Kidney tubule cell (primary cell): Measurements from ENCODE around the gene PDE8A.
"Not testable (repeated sequence)": the region's sequence is repeated elsewhere in the genome, so short reads cannot be mapped to it uniquely, and the experiment has no call there.

Experiments
- DNase-seq: peaks from one replicate; pipeline ENCODE4 v3.0.0-alpha.2; 2018; ENCODE audit warnings: low spot score

The PDE8A gene

GRCh38 chr15:85133709-85134108 is 152.1 kb downstream of the PDE8A start:
- no peak for DNase-seq

- no peak for DNase-seq
These were observed 156.0 kb downstream of the PDE8A start for GRCh38 chr15:85137489-85138168.

GRCh38 chr15:85139391-85139790 is 157.7 kb downstream of the PDE8A start:
- no peak for DNase-seq

GRCh38 chr15:85141726-85142125 is 160.1 kb downstream of the PDE8A start:
- DNase-seq: peak; percentile 2

- peak; percentile 86 for DNase-seq
These were observed 160.7 kb downstream of the PDE8A start for GRCh38 chr15:85142312-85142711.

DNA sequence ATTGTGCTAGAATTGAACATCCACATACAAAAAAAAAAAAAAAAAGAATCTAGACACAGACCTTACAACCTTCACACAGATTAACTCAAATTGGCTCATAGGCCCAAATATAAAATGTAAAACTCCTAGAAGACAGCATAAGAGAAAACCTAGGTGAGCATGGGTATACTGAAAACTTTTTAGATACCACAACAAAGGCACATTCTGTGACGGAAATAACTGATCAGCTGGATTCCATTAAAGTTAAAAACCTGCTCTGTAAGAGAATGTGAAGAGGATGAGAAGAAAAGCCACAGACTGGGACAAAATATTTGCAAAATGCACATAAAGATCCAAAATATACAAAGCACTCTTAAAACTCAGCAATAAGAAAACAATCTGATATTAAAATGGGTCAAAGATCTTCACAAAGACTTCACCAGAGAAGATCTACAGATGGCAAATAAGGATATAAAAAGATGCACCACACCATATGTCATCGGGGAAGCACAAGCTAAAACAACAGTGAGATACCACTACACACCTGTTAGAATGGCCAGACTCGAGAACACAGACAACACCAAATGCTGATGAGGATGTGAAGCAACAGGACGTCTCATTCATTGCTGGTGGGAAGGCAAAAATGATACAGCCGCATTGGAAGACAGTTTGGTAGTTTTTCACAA is 167.9 kb downstream of the PDE8A start:
- no peak for DNase-seq

GRCh38 chr15:85150130-85150480 is 168.4 kb downstream of the PDE8A start:
- DNase-seq: no peak

DNA sequence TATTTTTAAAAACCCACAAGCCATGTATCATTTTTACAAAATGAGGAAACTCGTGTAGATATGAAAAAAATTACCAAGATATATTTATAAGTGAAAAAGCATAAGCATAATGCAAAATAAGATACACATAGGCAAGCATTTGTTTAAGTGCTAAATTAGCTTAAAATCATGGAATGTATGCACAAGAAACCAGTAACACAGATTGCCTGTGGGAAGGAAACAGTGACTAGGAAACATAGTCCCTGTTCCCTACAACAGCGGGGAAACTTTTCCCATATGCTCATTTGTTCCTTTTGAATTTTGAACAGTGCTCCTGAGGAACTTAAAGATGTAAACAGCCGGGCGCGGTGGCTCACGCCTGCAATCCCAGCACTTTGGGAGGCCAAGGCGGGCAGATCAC is 169.5 kb downstream of the PDE8A start:
- DNase-seq: no peak

- peak; percentile 24 for DNase-seq
These were observed 170.2 kb downstream of the PDE8A start for GRCh38 chr15:85151861-85152260.

DNA sequence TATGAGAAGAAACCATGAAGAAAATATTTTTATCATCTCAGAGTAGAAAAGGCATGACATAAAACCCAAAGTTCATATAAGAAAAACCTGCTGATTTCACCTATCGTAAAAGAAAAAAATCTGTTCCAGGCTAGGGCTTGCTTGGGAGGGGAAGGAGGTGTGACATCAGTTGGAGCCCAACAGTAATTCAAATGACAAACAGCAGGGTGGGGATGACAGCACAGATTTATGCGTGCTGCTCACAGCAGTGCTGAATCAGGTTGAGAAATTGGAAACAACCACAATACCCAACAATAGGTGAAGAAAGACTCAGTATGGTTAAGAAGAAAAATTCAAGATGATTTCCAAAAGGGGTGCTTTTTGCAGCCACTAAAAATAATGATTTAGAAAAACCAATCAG is 172.4 kb downstream of the PDE8A start:
- DNase-seq: no peak

GRCh38 chr15:85155360-85155759 is 173.7 kb downstream of the PDE8A start:
- no peak for DNase-seq

DNA sequence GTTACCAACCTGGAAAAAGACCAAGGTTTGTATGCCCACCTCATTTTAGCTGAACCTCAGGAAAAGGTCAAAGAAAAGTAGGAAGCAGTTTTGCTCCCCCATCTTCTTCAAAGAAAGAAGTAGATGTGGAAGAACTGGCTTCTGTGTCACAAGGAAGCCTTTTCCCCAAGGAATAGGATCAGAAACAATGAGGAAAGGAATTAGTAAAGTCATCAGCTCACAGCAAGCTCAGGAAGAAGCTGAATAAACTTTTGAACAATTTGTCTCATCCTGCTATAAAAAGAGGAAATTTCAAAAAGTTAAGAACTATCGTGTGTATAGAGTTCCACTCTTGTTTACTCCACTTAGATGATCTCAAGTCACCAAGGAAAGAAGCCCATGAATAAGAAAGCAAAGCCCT is 174.2 kb downstream of the PDE8A start:
- no peak for DNase-seq

- no peak for DNase-seq
These were observed 175.7 kb downstream of the PDE8A start for GRCh38 chr15:85157344-85157743.

- no peak for DNase-seq
These were observed 180.6 kb downstream of the PDE8A start for GRCh38 chr15:85162237-85162636.

- peak; percentile 9 for DNase-seq
These were observed 183.3 kb downstream of the PDE8A start for GRCh38 chr15:85164841-85165466.

GRCh38 chr15:85167568-85167967 is 185.9 kb downstream of the PDE8A start:
- no peak for DNase-seq

DNA sequence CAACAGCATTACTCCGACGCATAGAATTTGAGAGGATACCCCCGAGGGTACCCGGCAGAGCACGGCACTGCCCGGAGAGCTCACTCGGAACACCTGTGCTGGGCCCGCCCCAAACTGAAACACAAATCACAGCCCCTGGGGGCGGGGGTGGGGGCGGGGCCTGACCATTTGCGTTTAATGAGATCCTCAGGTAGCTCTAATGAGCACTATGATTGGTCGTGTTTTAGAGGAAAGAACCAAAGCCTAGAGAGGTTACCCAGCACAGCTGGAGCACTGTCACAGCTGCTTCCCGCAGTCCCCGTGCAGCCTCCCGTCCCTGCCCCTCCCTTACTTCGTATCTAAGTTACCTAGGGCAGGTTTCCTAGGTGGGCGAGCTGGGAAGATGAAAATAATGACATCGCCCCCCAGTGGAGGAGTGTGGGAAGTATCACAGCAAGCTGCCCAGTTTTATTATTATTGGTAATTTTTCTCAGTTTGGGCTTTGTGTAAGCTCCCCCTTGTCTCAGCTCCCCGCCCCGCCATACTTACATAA is 187.1 kb downstream of the PDE8A start:
- DNase-seq: peak; percentile 59

- no peak for DNase-seq
These were observed 190.1 kb downstream of the PDE8A start for GRCh38 chr15:85171736-85172135.

GRCh38 chr15:85172846-85173490 is 191.3 kb downstream of the PDE8A start:
- no peak for DNase-seq

- not testable (repeated sequence) for DNase-seq
These were observed 192.0 kb downstream of the PDE8A start for GRCh38 chr15:85173630-85174029.

GRCh38 chr15:85174521-85174920 is 192.9 kb downstream of the PDE8A start:
- DNase-seq: no peak

- DNase-seq: peak; percentile 84
These were observed 195.4 kb downstream of the PDE8A start for GRCh38 chr15:85177042-85177515.

- DNase-seq: no peak
These were observed 196.7 kb downstream of the PDE8A start for GRCh38 chr15:85178308-85178707.
